ENCODE results near the gene SEZ6.
A peak's percentile ranks its signal among the peaks of the same experiment; 100 is the strongest.

Gene SEZ6

DNA sequence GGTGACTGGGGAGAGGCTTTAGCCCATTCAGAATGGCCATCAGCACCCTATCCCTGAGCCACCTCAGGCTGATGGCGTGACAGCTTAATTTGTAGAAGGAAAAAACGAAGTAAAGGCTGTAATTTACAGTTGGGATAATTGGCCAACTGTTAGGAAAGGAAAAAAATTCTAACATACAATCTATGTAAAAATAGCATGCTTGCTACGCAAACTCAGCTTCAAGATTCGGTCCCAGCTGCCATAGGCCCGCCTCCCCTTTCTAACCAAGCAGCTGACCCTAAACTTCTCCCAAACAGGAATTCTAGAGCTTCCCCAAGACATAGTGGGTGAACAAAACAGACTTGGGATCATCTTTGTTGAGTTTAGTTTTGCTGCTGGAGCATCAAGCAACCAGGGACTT lies 4.9 kb downstream of the SEZ6 start:
- no peak for DNase-seq

DNA sequence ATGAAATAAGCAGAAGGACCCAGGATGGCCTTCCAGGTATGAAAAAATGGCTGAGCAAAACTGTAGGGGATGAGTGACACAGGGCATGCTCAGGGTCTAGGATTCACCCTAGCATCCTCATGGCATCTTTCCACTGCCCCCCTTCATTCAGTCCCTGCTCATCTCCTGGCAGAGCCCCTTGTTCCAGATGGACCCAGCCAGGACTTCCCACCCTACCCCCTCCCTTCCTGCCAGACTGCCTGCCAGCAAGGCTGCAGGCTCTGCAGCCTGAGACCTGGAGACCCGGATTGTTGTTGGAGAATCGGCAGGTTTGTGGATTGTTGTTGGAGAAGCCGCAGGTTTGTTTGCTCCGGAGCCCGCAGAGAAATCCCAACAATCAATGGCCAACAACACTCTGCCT lies 6.6 kb downstream of the SEZ6 start:
- no peak for DNase-seq

GRCh38 chr17:28997806-28998205 lies 8.0 kb downstream of the SEZ6 start:
- no peak for DNase-seq

GRCh38 chr17:28996554-28997096 lies 9.2 kb downstream of the SEZ6 start:
- no peak for DNase-seq

DNA sequence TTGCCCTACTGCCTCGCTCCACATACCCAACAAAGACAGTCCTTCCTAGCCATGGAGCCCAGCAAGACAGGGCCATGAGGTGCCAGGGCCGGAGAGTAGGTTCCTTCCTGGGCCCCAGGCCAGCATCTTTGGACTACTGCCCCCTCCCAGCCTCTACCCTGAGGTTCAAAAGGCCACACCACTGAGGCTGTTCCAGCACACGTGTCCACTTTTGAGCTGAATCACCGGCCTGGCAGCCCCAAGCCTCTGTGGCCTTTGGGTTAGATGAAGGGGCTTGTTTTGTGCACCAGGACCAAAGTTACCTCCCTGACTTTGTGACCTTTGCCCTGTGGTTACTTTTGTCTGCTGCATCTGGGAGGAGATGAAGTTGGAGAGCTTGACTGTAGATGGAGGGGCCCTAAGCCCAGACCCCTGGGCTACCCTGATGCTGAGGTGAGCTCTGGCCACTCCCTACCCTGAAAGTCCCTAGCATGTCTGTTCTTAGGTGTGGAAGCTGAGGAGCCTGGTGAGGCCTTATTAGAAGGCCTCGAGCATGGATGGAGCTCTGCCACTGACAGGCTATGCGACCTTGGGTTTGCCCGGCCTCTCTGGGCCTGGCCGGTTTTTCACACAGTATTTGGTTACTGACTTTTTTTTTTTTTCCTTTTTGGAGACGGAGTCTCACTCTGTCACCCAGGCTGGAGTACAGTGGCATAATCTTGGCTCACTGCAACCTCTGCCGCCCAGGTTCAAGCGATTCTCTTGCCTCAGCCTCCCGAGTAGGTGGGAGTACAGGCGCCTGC lies 12.0 kb downstream of the SEZ6 start:
- DNase-seq = no peak

- DNase-seq = no peak
These were observed 12.9 kb downstream of the SEZ6 start for GRCh38 chr17:28992625-28993600.

DNA sequence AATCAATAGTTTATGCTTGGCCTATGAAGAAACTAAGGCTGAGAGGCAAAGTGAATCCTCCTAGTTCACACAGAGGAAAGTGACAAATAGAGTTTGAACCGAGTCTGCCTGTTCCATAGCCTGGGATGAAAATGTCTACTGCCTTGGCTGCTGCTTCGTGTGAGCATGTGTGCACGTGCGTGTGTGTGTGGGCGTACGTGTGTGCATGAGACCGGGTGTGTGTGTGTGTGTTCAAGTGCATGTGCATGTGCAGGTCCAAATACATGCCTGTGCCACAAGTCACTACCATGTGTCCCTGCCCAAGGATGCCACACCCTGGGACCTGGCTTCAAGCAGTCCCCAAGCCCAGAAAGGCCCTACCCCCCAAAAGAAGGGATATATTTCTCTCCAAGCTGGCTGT lies 13.6 kb downstream of the SEZ6 start:
- DNase-seq = no peak

GRCh38 chr17:28991779-28992178 lies 14.1 kb downstream of the SEZ6 start:
- DNase-seq = no peak

GRCh38 chr17:28989028-28989427 lies 16.8 kb downstream of the SEZ6 start:
- no peak for DNase-seq

DNA sequence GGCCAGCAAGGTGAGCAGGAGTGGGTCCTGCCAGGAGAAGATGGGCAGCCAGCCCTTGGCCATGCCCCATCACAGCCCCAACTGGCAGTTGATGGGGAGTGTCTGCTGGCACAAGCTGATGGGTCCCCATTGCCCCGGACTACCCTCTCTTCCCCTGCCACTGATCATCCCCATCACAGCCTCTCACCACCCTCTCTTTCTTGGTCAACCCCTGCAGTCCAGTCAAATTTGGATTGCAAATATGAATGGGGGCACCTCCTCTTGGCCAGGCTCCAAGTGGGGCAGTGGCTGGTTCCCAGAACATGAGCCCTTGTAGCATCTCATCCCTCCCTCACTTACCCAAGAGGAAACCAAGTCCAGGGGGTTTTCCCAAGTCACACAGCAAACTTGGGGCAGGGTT lies 17.4 kb downstream of the SEZ6 start:
- no peak for DNase-seq

- DNase-seq = no peak
These were observed 18.8 kb downstream of the SEZ6 start for GRCh38 chr17:28986714-28987655.

GRCh38 chr17:28985950-28986713 lies 19.7 kb downstream of the SEZ6 start:
- no peak for DNase-seq

GRCh38 chr17:28983286-28984230 lies 22.3 kb downstream of the SEZ6 start:
- DNase-seq = no peak

GRCh38 chr17:28982131-28982793 lies 23.6 kb downstream of the SEZ6 start:
- DNase-seq = peak; percentile 90

DNA sequence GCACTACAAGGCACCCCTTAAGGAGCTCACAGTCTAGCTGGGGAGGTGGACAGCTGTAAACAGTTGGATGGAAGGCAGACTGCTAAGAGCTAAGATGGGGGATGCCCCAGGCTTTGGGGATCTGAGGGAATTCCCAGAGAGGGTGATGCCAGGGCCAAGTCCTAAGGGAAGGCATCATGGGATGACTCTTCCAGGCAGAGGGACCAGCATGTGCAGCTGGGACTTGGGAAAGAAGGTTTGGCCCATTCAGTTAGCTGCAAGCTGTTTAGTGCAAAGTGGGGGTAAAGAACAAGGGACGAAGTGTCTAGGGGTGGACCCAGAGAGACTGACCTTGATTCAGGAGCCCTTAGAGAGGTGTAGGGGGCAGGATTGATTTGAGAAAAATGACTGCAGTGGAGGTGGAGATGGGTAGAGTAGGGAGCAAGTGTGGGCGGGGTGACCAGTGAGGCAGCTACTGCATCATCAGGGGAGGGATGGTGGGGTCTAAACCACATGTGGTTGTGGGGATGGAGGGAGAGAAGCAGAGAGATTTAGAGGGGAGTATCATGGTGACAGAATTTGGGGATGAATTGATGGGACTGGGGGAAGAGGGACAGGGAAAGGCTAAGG lies 27.4 kb downstream of the SEZ6 start:
- no peak for DNase-seq

- DNase-seq = no peak
These were observed 28.0 kb downstream of the SEZ6 start for GRCh38 chr17:28977659-28978355.

DNA sequence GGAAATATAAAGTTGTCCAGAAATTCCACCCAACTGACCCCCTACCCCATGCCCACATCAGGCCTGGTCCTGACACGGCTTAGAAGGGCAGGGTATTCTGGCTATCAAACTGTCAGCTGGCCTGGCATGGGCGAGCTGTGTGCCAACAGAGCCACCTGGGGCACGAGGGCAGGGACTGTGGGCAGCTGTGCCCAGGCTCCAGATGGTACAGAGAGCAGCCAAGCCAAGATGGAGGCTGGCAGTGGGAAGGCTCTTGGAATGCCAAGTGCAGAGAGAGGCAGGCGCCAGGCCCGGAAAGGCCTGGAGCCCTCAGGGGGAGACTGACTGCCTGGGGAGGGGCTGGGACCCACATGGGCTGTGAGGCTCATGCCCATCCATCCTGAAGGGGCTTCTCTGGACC lies 30.2 kb downstream of the SEZ6 start:
- no peak for DNase-seq

DNA sequence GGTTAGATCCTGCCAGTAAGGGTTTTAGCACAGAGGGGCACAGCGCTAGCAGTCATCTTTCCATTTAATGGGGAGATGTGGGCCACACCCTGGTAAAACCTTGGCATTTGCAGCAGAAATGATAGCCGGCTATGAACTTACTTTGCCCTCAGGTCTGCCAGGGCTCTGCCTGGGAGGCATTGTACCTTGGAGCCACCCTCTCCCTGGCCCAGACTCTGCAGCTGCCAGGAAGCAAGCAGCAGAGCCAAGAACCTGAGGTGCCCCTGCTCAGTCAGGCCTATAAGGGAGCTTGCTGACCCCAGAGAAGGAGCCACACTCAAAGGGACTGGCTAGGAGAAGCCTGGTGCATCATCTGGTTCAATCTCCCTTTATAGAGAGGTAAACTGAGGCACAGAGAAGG lies 30.8 kb downstream of the SEZ6 start:
- DNase-seq = no peak

DNA sequence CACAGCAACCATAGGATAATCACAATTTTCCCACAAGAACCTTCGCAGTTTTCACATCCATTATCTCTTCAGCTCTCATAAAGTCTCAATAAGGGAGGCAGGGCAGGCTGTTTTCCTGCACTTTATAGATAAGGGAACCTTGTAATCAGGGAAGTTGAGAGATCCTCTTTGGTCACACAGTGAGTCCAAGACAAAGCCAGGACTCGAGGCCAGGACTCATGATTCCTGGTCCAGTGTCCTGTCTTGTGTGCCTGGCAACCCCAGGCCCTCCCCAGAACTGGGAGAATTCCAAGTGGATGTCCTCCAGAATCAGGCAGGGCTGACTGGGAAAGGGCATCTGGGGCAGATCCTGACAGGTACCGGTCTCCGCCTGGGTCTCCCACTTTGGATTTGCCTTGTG lies 31.4 kb downstream of the SEZ6 start:
- no peak for DNase-seq
